ENCODE results near the gene FAM171A1.
"Not testable (repeated sequence)": the region's sequence is repeated elsewhere in the genome, so short reads cannot be mapped to it uniquely, and the experiment has no call there.

The FAM171A1 gene

DNA sequence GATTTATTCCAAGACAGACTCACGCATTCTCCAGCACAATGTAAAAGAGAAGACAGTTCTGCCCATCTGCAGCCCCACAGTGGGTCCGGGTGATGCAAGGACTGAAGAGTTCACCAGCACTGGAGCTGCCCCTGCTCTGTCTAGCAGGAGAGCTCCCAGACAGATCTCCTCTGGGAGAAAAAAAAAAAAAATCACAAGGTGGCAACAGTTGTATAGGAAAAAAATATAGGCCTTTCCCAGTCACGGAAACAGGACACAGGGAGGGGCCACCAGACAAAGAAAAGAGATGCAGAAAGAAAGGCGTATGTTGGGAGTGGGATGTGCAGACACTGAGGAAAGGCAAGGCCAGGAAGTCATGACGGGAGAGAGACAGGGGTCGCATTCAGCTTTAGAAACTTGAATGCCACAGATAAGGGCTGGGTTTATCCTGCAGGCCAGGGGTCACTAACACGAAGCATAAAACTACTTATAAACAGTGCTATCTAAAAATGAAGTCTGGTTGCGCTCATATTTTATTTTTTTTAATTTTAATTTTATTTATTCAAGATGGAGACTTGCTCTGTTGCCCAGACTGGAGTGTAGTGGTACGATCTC lies 54.1 kb downstream of the FAM171A1 start:
- no peak for DNase-seq (ENCODE audit: low read depth)

DNA sequence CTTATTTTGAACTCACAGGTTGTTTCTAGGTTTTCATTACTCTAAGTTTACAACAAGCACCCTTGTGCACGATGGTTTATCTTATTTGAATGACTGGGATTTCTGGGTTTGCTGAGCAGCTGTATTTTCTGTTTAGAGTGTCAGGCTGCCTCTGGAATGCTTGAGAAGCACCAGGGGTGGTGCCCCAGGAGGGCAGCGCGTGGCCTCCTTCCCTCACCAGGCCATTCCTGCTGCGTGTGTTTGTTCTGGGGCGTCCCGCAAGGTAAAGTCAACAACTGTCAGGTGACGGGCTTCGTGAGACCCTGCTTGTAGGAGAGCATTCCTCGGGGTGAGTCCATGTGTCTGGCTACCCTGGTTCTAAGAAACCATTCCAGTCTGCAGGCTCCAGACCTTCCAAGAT lies 54.9 kb downstream of the FAM171A1 start:
- no peak for DNase-seq (ENCODE audit: low read depth)

DNA sequence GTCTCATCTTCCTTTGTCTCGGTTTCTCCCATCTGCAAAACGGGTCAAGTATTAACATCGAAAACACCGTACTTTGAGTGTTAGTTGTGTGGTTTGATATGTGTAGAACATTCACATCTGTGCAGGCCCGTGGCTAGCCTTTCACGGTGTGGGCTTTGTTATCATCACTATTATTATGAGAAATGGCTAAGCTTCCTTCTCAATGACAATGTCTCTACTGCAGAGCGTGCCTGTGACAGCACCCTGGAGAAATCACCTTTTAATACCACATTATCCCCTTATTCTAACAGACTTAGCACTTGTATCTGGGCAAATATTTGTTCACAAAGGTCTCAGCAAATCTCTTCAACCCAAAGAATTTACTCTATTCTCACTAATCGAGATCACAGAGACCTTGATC lies 55.8 kb downstream of the FAM171A1 start:
- no peak for DNase-seq (ENCODE audit: low read depth)

DNA sequence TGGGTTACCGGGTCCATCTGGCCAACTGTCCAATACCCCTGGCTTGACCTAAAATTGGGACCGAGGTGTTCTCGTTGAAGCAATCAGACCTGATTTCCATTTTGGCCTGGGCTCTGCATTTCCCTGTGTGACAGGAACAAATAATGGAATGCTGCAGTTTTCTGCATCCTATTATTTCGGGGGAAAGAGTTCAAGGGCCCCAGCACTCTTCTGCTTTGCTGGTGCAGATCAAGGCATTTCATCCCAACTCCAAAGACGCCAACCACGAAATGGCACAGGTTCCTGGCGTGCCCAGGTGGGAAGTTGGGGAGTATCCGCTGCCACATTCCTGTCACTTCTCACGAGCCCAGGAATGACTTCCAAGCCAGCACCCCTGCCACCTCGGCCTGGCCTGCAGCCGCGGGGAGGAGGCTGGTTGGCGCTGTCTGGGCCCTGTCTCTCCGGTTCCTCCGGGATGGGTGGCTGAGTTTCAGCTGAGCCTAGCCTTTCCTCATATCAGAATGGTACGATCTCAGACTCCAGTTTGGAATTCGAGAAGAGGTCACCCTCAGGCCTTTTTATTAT lies 56.5 kb downstream of the FAM171A1 start:
- no peak for DNase-seq (ENCODE audit: low read depth)

DNA sequence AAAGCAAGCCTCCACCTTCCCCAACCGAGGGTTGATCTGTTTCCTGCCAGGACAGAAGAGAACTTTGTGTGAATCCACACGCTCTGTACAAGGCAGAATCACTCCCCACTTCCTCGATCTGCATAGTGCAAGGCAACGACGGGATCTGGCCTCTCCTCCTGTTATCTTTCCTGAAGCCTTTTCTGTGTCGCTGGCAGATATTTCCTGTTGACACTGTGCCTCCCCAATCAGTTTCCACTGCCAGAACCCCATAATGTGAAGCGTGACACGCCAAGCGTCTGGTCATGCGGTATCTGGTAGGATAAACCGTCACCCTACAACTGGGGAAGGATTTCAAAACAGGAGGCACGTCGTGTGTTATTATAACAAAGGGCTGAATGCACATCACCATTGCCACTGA lies 57.2 kb downstream of the FAM171A1 start:
- no peak for DNase-seq (ENCODE audit: low read depth)

DNA sequence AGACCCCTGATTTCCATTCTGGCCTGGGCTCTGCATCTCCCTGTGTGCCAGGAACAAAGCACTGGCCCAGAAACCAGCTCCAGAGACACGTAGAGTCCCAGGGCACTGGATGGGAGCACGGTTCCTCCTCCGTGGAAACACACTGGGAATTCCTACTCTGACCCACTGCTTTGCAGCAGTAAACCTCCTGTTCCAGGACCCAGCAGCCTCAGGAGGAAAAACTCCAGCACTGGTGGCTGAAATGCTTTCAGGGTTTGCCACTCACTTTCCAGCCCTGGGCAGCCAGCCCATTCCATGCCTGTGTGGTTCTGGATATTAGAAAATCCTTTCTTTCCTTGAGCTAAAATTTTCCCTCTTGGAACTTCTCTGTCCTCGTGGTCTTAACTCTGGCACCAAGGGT lies 58.0 kb downstream of the FAM171A1 start:
- no peak for DNase-seq (ENCODE audit: low read depth)

DNA sequence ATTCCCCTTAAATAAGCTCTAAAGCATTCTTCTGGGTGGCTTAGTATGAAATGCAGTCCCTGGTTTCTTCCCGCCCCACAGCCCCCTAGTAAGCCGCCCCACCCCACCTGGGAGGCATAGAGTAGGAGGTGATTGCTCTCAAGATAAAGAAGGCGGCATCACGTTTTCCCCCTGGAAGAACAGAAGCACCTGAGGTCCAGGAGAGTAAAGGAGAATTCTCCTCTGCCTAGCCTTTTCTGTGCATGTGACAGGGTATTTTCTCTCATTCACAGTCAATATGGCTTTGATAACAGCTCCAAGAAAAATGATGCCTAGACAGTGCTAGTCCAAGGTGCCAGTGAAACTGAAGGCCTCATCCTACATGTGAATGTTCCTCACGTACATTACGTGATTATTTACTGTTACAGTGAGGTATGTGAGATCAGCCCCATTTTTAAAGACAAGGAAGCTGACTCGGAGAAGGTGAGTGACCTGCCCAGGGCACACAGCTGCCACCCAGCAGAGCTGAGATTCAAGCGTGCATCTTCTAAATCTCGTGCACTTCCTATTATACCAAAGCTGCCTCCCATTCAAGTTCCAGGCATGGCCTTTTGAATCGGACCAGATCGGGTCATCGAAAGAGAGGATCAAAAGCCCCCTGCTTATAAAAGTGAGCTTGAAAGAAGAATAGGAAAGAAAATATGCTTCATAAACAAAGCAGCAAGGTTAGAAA lies 59.4 kb downstream of the FAM171A1 start:
- DNase-seq (ENCODE audit: low read depth) = no peak

DNA sequence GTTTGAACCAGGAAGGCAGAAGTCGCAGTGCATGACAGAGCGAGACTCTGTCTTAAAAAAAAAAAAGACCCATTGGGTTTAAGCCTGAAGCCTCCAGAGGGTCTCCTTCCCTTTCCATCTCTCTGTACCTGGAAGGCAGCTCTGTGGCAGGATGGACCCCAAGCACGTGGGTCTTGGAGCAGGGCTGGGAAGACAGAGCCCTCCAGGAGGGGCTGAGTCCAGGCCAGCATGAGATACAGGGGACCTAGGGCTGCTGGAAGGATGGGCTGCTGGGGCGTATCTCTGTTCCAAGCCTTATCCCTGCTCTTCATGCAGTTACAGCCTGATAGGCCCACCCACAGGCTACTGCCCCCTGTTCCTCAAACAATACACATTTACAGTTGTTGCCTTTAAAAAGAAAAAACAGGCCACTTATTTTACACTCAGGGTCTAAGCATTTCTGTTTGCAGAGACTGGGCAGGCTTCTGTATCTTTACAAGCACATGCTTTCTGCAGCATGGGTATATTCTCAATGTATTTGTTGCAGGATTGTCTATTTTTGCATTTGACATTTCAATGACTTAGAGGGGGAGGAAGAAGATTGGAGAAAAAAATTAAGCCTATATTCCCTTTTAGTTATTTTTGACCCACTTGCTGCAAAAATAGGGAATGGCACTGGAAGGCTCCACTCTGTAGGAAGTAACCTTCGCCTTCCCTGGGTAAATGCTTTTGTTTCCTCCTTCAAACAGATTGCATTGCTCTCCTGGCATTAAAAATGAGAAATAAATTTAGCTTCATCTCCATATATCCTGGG lies 60.1 kb downstream of the FAM171A1 start:
- DNase-seq (ENCODE audit: low read depth) = no peak

DNA sequence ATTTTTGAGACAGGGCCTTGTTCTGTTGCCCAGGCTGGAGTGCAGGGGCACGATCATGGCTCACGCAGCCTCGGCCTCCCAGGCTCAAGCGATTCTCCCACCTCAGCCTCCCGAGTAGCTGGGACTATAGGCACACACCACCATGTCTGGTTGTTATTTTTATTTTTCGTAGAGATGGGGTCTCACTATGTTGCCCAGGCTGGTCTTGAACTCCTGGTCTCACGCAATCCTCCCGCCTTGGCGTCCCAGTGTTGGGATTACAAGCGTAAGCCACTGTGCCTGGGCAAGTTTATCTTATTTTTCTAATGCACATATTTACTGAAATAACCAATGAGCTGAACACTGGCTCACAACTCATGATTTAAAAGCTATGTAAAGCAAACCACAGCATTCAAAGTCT lies 61.9 kb downstream of the FAM171A1 start:
- DNase-seq (ENCODE audit: low read depth) = no peak

DNA sequence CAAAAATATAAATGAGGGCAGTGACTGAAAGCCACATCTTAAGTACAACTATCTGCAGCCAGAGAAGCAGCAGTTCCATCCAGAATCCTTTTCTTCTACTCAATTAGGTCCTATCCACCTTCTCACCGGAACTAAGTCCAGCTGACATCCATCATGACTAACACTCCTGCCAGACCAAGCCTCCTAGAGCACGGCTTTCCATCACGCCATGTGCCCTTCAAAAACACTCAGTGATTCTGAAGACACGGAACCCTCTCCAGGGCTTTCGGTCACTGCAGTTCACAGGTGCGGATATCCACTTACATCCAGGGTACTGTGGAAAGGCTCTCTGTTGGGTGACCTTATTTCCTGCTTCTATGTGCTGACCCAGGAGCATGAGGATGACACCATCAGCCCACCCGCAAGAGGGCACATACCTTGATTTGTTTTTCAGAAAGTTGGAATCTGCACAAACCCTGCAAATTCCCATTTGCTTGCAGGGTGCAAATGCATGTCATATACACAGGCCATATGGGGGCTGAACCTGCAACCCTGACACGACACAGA lies 64.3 kb downstream of the FAM171A1 start:
- no peak for DNase-seq (ENCODE audit: low read depth)

DNA sequence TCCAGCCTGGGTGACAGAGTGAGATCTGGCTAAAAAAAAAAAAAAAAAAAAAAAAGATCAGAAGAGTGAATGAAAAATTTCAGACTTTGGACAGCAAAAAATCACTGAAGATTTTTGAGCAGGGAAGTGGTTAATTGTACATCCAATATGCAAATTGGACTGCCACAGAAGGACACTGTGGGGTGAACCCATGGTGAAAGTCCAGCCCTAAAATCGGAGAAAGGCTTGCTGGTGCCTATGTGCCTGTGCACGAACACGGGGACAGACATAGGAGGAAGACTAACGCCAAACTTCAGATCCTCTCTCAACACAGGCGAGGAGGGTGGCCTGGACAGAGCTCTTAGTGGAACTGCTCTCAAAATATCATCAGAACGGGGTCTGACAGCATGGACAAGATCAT lies 65.5 kb downstream of the FAM171A1 start:
- no peak for DNase-seq (ENCODE audit: low read depth)

DNA sequence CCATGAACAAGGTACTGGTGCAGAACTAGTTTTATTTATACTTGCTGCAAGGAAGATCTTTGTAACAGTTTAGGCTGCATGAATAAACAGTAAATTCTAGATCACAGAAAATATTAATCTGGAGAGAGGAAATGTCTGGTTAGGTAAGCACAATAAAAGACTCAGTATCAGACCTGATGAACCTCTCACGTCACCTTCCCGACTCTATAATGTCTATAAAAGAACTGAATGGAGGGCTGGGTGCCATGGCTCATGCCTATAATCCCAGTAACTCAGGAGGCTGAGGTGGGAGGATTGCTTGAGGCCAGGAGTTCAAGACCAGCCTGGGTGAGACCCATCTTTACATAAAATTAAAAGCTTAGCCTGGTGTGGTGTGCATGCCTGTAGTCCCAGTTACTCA lies 65.9 kb downstream of the FAM171A1 start:
- DNase-seq (ENCODE audit: low read depth) = no peak

DNA sequence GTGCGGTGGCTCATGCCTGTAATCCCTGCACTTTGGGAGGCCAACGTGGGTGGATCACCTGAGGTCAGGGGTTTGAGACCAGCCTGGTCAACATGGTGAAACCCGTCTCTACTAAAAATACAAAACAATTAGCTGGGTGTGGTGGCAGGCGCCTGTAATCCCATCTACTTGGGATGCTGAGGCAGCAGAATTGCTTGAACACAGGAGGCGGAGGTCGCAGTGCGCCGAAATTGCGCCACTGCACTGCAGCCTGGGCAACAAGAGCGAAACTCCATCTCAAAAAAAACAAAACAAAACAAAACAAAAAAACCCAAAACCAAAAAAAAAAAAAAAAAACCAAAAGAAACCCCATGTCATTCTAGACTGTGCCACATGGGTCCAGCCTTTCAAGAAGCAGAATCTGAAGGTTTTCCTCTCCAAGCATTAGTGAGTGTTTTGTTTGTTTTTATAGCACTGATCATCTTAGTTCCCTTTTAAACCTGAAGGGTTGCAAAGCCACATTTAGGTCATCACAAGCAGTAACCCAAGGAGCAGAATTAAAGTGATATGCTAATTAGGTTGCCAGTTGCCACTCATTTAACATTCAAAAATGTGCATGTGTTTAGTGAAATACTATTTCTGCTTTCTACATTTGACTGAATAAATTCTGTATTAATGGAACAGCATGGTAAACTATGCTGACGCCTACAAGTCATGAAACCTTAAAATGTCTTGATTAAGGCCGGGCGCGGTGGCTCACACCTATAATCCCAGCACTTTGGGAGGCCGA lies 68.7 kb downstream of the FAM171A1 start:
- not testable (repeated sequence) for DNase-seq (ENCODE audit: low read depth)

DNA sequence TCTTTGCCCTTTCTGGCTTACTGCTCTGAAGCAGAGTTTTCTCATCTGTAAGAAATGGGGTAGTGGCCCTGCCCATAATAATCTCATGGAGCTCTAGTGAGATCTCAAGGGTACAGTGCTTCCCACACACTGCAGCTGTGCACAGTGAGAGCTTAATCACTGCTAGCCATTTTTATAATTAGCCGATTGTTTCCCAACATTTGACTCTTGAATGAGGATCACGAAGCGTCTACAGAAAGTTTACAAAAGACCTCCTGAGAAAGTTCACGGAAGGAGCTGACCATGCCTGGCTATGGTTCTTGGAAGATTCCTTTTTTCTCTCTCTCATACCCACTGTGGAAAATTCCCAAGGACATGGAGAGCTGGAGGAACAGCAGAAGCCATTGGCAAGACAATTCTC lies 70.4 kb downstream of the FAM171A1 start:
- no peak for DNase-seq (ENCODE audit: low read depth)

DNA sequence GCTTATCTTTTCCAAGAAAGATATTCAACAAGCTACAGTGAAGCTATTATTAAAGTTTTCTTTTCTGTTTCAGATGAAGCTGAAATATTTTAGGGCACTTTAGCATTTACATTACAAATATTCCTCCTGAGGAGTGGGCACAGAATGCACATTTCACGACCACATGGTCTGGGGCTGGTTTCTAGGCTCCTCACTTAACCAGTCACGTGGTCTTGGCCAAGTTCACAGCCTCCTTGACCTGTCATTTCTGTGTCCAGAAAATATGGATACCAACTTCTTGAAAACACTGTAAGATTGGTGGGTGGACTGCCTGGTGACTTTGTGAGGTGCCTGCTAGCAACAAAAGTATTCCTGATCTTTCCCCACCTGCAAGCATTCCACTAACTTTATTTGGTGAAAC lies 70.9 kb downstream of the FAM171A1 start:
- DNase-seq (ENCODE audit: low read depth) = no peak

DNA sequence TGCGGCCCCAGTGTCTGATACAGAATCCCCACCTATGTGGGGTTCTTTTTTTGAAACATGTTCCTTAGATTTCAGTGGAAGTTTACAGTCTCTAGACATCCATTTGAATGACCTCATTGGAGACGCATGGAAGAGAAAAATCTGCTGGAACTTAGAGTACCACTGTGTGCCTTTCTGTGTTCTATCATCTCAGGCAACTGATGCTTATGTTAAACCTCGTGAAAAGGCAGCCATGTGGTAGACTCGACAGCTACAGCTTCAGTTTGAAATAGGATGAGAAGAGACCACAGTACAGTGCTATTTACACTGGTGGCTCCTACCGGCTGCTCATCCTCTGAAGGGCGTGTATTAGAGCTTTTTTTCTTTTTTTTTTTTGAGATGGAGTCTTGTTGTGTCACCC lies 74.4 kb downstream of the FAM171A1 start:
- no peak for DNase-seq (ENCODE audit: low read depth)

DNA sequence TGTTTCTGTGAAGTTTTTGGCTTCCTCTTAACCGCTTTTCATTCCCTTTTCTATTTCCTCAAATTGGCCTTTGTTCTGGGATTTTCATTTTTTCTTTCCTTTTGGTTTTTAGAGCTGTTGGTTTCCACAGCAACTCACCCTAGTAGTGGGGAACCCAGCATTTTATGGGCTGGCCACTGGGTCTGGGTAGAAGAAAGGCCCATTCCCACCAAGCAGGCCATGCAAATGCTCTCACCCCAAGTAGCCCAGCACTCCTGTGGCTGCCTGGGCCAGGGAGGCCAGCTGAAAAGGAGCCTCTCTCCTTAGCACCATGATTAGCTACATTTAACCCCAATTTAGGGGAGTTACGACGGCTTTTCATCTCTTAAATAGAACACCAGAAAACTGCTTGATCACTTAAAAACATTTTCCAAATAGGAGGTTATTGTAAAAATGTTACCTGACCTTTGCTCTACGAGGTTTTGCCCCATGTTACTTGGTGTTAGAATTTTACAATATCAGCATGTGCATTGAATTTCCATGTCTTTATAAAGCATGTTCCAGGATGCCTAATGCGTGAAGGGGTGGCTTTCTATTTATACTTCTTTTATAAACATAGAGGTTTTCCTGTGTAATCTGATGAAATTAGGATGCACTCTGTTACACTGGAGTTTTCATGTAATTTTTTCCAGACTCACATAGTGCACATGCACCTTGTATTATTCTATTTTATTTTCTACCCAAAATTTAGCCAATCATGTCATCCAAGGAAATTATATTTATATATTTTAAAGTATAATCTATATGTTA lies 75.4 kb downstream of the FAM171A1 start:
- DNase-seq (ENCODE audit: low read depth) = no peak

DNA sequence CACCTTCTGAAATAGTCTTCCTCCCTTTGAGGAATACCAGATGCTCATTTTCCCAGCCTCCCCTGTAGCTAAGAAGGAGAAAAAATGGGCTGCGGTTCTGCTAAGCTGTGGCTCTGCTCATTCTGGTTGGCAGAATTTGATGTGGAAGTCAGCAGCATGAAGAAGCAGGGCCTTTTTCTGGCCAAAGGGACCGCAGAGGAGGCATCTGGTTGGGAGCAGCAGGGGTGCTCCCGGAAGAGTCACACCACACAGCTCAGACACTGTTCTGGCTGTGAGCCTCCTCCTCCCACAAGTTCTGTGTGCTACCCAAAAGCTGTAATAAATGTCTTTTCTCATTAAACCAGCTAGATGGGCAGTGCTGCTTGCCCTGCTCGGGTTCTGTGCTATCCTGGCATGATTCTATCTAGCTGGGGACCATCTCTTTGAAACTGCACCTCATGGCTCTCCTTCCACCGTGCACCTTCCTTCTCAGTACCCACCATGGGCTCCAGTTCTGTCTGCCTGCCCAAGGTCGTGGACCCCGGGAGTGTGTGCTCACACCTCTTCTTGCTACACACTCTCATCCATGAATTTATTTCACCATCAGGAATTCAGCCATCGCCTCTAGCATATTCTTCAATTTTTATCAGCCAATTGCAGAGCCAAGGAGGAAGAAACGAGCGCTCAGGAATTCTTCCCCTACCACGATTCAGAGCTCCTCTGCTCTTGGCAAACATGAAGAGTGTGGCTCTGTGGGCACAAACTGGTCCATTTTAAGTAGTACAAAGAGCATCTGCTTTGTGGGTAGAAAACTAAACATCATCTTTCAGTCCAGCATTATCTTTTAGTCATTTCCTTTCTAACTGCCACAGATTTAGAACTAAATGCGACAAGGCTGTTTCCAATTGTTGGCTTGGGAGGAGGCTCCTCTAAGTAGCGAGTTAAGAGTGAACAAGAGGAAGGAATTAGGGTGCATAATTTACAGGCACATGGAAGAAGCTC lies 76.9 kb downstream of the FAM171A1 start:
- peak; percentile 14 for DNase-seq (ENCODE audit: low read depth)

DNA sequence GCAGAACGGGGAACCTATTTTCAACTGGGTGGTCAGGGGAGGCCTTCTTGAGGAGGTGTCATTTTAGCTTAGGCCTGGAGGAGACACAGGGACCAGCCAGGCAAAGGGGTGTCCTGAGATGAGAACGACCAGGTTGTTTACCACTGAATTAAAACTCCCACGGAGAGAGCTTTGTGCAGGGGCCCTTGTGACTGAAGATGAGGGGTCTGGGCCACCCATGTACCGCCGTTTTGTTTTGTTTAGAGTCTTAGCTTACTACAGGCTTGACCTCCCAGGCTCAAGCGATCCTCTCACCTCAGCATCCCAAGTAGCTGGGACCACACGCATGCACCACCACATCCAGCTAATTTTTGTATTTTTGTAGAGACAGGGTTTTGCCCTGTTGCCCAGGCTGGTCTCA lies 80.4 kb downstream of the FAM171A1 start:
- DNase-seq (ENCODE audit: low read depth) = no peak

DNA sequence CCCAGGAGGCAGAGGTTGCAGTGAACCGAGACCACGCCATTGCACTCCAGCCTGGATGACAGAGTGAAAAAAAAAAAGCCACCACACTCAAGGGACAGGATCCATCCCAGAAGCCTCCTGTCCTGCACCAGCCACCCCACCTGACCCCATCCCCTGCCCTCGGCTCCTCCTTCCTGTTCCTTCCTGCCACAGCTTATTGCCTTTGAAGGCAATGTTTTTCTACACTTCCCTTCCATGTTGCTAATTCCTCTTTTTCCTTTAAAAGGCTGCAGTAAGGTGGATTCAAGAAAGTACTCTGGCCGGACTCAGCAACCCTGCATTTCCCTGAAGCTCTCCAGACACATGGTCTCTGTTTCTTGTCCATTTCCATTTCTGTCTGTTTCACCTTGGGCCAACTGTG lies 80.9 kb downstream of the FAM171A1 start:
- DNase-seq (ENCODE audit: low read depth) = no peak

All from GM04504 (cell line).